AG09309 (cell line): ENCODE measurements around the gene ZNF436.
A peak's percentile ranks its signal among the peaks of the same experiment; 100 is the strongest.

Experiments
- DNase-seq: peaks from one replicate; pipeline ENCODE4 v3.0.0-alpha.2; 2010; ENCODE audit warnings: low read depth
- H3K4me3 ChIP-seq: 2 replicates; pipeline ENCODE4 v1.5.1; 2011; ENCODE audit warnings: mild to moderate bottlenecking, low read depth, low read length, moderate library complexity; ENCODE audit not compliant: control insufficient read depth
- TF ChIP-seq, protein P1 (sequence below): IDR thresholded peaks from 2 replicates; pipeline ENCODE4 v1.5.1; 2011; ENCODE audit warnings: mild to moderate bottlenecking, low read depth, low read length, inconsistent platforms; ENCODE audit not compliant: insufficient read depth, control insufficient read depth; ENCODE audit errors: missing control alignments

Gene ZNF436

GRCh38 chr1:23405946-23406345, 36.3 kb upstream of the ZNF436 start:
- H3K4me3 ChIP-seq = no peak overlapping the region
- no peak for DNase-seq
- TF ChIP-seq, protein P1, sequence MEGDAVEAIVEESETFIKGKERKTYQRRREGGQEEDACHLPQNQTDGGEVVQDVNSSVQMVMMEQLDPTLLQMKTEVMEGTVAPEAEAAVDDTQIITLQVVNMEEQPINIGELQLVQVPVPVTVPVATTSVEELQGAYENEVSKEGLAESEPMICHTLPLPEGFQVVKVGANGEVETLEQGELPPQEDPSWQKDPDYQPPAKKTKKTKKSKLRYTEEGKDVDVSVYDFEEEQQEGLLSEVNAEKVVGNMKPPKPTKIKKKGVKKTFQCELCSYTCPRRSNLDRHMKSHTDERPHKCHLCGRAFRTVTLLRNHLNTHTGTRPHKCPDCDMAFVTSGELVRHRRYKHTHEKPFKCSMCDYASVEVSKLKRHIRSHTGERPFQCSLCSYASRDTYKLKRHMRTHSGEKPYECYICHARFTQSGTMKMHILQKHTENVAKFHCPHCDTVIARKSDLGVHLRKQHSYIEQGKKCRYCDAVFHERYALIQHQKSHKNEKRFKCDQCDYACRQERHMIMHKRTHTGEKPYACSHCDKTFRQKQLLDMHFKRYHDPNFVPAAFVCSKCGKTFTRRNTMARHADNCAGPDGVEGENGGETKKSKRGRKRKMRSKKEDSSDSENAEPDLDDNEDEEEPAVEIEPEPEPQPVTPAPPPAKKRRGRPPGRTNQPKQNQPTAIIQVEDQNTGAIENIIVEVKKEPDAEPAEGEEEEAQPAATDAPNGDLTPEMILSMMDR = no peak

DNA sequence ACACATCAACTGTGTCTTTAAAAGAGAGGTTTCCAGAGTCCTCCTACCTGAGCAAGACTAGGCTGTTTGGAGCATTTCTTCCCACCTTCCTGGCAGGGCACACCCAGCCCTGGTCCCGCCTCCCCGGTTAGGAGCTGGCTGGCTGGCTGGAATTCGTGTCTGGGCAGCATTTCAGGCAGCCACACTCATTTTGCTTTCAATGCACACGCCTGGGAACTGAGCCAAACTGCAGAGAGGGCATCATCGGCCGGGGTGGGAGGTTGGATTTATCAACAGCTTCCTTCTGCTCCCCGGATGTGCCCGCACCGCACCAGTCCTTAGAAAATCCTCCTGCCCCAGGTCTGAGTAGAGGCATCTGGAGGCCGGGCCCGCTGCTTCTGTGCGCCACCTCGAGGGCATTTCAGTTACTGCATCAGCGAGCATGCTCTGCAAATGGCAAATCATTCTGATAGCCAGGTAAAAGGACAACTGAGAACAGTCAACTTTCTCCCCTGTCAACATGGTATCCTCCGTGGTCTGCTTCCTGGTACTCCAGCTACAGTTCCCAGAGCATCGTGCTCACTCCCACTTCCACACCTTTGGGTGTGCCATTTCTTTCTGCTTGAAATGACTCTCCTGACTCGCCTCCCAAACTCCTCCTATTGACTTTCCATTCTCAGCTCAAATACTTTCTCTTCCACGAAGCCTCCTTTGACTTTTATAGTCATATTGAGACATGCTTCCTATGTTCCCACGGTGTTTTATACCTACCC, 34.3 kb upstream of the ZNF436 start:
- H3K4me3 ChIP-seq = no peak overlapping the region

DNA sequence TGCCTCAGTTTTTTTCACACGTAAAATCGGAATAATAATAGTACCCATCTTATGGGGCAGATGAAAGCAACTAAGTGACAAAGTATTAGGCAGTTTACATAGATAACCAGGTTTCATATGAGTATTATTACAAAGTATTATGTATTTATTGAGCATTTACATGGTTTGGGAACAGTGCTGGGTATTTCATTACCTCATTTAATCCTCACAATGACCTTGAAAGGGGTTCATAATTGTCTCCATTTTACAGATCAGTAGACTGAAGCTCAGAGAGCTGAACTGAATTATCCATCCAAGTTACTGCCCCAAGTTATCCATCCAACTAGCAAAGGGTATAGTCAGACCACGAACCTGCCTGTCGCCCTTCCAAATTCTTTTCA, 33.7 kb upstream of the ZNF436 start:
- no peak overlapping the region for H3K4me3 ChIP-seq
- TF ChIP-seq, protein P1 = no peak

More for the DNA sequence above, 34.3 kb upstream of the ZNF436 start:
- TF ChIP-seq, protein P1 = peak; percentile 90
- DNase-seq = peak; percentile 83

DNA sequence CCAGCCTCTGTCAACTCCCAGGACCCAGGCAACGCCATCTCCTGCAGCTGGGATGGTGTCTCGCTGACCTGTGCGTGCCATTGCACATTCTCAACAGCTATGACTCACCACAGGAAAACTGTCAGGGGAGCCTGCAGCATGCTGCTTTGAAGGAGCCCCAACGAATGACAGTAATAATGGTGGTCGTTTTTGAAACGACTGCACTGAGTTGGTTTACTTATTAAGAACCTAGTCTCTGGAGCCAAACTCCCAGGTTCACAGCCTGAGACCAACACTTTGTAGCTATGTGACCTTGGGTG, 33.4 kb upstream of the ZNF436 start:
- H3K4me3 ChIP-seq = no peak overlapping the region
- no peak for DNase-seq
- TF ChIP-seq, protein P1 = no peak

More for the DNA sequence above, 33.7 kb upstream of the ZNF436 start:
- no peak for DNase-seq

DNA sequence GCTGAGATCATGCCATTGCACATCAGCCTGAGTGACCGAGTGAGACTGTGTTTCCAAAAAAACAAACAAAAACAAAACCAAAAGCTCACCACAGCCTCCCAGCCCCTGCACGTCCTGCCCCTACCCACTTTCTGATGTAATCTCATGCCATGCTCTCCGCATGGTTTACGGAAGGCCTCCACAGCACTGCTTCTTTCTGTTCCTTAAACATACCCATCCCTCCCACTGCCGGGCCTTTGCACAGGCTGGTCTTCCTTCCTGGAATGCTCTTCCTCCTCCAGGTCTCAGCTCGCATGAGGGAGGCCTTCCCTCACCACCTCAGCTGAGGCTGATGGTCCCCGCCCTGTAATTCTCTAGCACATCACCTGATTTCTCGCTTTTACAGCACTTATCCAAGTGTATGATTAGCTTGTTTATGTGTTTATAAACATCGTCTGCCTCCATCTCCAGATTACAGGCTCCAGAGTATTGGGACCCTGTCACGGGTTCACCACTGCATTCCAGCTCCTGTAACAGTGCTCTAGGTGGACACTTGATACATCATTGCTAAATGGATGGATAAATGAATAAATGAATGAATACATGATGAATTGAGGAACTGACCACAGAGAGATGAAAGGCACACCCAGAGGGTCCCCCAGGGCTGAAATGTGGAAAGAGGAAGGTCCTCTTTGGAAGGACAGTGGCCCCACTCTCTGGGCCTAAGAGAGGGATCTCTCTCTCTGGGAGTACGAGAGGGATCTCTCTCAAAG, 32.8 kb upstream of the ZNF436 start:
- TF ChIP-seq, protein P1 = no peak
- no peak for DNase-seq

GRCh38 chr1:23401313-23401712, 31.7 kb upstream of the ZNF436 start:
- no peak for DNase-seq
- H3K4me3 ChIP-seq = no peak overlapping the region

More for the DNA sequence above, 32.8 kb upstream of the ZNF436 start:
- H3K4me3 ChIP-seq = no peak overlapping the region

More at GRCh38 chr1:23401313-23401712, 31.7 kb upstream of the ZNF436 start:
- TF ChIP-seq, protein P1 = no peak
